Epithelial cell of proximal tubule (primary cell): Measurements from ENCODE around the gene GPR32. TPM values are rescaled to one million over a fixed set of nuclear protein-coding genes. Genes with fewer than 3 reads are reported as not detected.

Experiments
- DNase-seq: peaks from one replicate; pipeline ENCODE4 v3.0.0-alpha.2; 2011; ENCODE audit warnings: low read depth
- H3K4me3 ChIP-seq: 2 replicates; pipeline ENCODE4 v1.5.1; 2011; ENCODE audit warnings: low read depth, mild to moderate bottlenecking, low read length
- total RNA-seq: library from RNA; depleted of rRNA; stranded (reverse); fragments of >200 nt; gene quantifications from 2 replicates; pipeline ENCODE4 v1.2.3, GENCODE V29; 2015
- TF ChIP-seq, protein P1 (sequence below): conservative IDR thresholded peaks from 2 replicates; pipeline ENCODE4 v1.5.1; 2012; ENCODE audit warnings: low read depth, mild to moderate bottlenecking, low read length

GPR32 gene
- total RNA-seq, 1 donor from 2014 or later = not detected

GRCh38 chr19:50820086-50820485, 49.8 kb downstream of the GPR32 start:
- no peak overlapping the region for H3K4me3 ChIP-seq
- DNase-seq = no peak
- TF ChIP-seq, protein P1, sequence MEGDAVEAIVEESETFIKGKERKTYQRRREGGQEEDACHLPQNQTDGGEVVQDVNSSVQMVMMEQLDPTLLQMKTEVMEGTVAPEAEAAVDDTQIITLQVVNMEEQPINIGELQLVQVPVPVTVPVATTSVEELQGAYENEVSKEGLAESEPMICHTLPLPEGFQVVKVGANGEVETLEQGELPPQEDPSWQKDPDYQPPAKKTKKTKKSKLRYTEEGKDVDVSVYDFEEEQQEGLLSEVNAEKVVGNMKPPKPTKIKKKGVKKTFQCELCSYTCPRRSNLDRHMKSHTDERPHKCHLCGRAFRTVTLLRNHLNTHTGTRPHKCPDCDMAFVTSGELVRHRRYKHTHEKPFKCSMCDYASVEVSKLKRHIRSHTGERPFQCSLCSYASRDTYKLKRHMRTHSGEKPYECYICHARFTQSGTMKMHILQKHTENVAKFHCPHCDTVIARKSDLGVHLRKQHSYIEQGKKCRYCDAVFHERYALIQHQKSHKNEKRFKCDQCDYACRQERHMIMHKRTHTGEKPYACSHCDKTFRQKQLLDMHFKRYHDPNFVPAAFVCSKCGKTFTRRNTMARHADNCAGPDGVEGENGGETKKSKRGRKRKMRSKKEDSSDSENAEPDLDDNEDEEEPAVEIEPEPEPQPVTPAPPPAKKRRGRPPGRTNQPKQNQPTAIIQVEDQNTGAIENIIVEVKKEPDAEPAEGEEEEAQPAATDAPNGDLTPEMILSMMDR = no peak

GRCh38 chr19:50820549-50821247, 50.4 kb downstream of the GPR32 start:
- no peak for DNase-seq
- H3K4me3 ChIP-seq = no peak overlapping the region
- TF ChIP-seq, protein P1 = no peak

- no peak overlapping the region for H3K4me3 ChIP-seq
- TF ChIP-seq, protein P1 = no peak
- no peak for DNase-seq
Measured at GRCh38 chr19:50821248-50821612, 51.0 kb downstream of the GPR32 start.

Other genes starting within 250 kb of the GPR32 start
- 0.07 and 0.69 TPM in 2 replicates for gene LRRC4B, start 202.0 kb upstream of the GPR32 start, total RNA-seq
- 0.58 TPM in 1 of 2 replicates, not detected in the other for gene SYT3, start 130.6 kb upstream of the GPR32 start, total RNA-seq
- gene C19orf81, start 121.0 kb upstream of the GPR32 start, total RNA-seq = 9.6 TPM in 1 of 2 replicates, not detected in the other
- gene SHANK1, start 50.7 kb upstream of the GPR32 start, total RNA-seq = 0.29 TPM in 1 of 2 replicates, not detected in the other
- gene CLEC11A, start 47.1 kb upstream of the GPR32 start, total RNA-seq = 2.8 and 12.7 TPM in 2 replicates
- gene ACP4, start 20.0 kb downstream of the GPR32 start, total RNA-seq = not detected in 2 replicates
- 5.0 TPM in 1 of 2 replicates, not detected in the other for gene KLK1, start 53.3 kb downstream of the GPR32 start, total RNA-seq
- gene KLK15, start 63.1 kb downstream of the GPR32 start, total RNA-seq = not detected in 2 replicates
- not detected in 2 replicates for gene KLK3, start 84.5 kb downstream of the GPR32 start, total RNA-seq
- not detected in 2 replicates for gene KLK2, start 103.0 kb downstream of the GPR32 start, total RNA-seq
- not detected in 2 replicates for gene KLK4, start 140.9 kb downstream of the GPR32 start, total RNA-seq
- gene KLK5, start 182.6 kb downstream of the GPR32 start, total RNA-seq = 8.1 and 16.4 TPM in 2 replicates
- 32.2 and 65.8 TPM in 2 replicates for gene KLK6, start 199.1 kb downstream of the GPR32 start, total RNA-seq
- gene KLK7, start 213.5 kb downstream of the GPR32 start, total RNA-seq = 9.3 and 24.8 TPM in 2 replicates
- gene KLK8, start 231.1 kb downstream of the GPR32 start, total RNA-seq = 3.6 and 9.1 TPM in 2 replicates
- gene KLK10, start 249.2 kb downstream of the GPR32 start, total RNA-seq = 2.8 and 10.1 TPM in 2 replicates